ENCODE data around the gene PMM2. TPM values are rescaled to one million over a fixed set of nuclear protein-coding genes. Genes with fewer than 3 reads are reported as not detected.

Gene PMM2
- total RNA-seq, 1 experiment from 2014 or later = 53.8 TPM

DNA sequence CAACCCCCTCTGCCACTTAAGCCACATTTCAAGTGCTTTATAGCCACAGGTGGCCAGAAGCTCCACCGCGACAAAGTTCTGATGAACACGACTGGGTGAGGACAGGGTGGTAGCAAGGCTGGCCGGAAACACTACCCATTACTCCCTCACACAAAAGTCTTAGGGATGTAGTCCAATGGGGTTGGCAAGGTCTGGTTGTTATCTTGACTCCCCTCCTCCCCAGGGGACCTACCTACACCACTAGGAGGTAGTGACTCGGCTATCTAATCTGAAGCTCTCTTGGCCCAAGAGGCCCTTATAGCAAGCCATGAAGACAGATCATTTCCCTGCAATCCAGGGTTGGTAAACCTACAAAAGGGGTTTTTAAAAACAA lies 92.9 kb downstream of the PMM2 start:
- H3K27ac Mint-ChIP-seq = no peak overlapping the region
- ChIA-PET CTCF (interaction anchor here (0.8 to 2.7 kb wide), 2 partner anchors 10 to 118 kb away, joined by 4 to 8 read pairs; no protein-coding TSS in a partner anchor), POLR2A (no interaction called here)
- peaks cover 54% of the 10 kb centered on the region for H3K36me3 Mint-ChIP-seq
- DNase-seq (ENCODE audit: low spot score) (no peak), ATAC-seq (no peak)
- H3K9me3 Mint-ChIP-seq = no peaks in the 10 kb centered on the region
- peaks cover 11% of the 10 kb centered on the region for H3K4me1 Mint-ChIP-seq
- H3K4me3 Mint-ChIP-seq = no peak overlapping the region
- no peaks in the 10 kb centered on the region; the same call in 1 of the 2 replicates for H3K27me3 Mint-ChIP-seq (ENCODE audit: low read depth)
- TF ChIP-seq SMAD4 (CRISPR knock-in tag; IDR thresholded peaks at IDR 0.05) (no peak), AFF4 (CRISPR knock-in tag; IDR thresholded peaks at IDR 0.05; ENCODE audit: borderline replicate concordance) (no peak), JUN (CRISPR knock-in tag; IDR thresholded peaks at IDR 0.05) (no peak), CBFB (CRISPR knock-in tag; IDR thresholded peaks at IDR 0.05; ENCODE audit: low read depth) (no peak), RELA (CRISPR knock-in tag; IDR thresholded peaks at IDR 0.05; ENCODE audit: borderline replicate concordance) (no peak), E2F5 (CRISPR knock-in tag; IDR thresholded peaks at IDR 0.05) (no peak), IRF2 (CRISPR knock-in tag; IDR thresholded peaks at IDR 0.05; ENCODE audit: borderline replicate concordance, low read depth) (no peak), OVOL2 (CRISPR knock-in tag; IDR thresholded peaks at IDR 0.05; ENCODE audit: borderline replicate concordance) (no peak)
- TF ChIP-seq, protein P1, sequence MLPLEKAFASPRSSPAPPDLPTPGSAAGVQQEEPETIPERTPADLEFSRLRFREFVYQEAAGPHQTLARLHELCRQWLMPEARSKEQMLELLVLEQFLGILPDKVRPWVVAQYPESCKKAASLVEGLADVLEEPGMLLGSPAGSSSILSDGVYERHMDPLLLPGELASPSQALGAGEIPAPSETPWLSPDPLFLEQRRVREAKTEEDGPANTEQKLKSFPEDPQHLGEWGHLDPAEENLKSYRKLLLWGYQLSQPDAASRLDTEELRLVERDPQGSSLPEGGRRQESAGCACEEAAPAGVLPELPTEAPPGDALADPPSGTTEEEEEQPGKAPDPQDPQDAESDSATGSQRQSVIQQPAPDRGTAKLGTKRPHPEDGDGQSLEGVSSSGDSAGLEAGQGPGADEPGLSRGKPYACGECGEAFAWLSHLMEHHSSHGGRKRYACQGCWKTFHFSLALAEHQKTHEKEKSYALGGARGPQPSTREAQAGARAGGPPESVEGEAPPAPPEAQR (CRISPR knock-in tag; IDR thresholded peaks at IDR 0.05) = no peak
- TF ChIP-seq, protein P2, sequence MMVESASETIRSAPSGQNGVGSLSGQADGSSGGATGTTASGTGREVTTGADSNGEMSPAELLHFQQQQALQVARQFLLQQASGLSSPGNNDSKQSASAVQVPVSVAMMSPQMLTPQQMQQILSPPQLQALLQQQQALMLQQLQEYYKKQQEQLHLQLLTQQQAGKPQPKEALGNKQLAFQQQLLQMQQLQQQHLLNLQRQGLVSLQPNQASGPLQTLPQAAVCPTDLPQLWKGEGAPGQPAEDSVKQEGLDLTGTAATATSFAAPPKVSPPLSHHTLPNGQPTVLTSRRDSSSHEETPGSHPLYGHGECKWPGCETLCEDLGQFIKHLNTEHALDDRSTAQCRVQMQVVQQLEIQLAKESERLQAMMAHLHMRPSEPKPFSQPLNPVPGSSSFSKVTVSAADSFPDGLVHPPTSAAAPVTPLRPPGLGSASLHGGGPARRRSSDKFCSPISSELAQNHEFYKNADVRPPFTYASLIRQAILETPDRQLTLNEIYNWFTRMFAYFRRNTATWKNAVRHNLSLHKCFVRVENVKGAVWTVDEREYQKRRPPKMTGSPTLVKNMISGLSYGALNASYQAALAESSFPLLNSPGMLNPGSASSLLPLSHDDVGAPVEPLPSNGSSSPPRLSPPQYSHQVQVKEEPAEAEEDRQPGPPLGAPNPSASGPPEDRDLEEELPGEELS (CRISPR knock-in tag; IDR thresholded peaks at IDR 0.05) = no peak

- Mint-ChIP-seq H3K4me3 (no peak overlapping the region), H3K27ac (no peak overlapping the region), H3K27me3 (ENCODE audit: low read depth) (no peaks in the 10 kb centered on the region), H3K9me3 (no peaks in the 10 kb centered on the region), H3K36me3 (peaks cover 65% of the 10 kb centered on the region), H3K4me1 (no peaks in the 10 kb centered on the region)
- no peak for DNase-seq (ENCODE audit: low spot score)
- no peak for ATAC-seq
- ChIA-PET POLR2A (no interaction called here), CTCF (interaction anchor here (1.7 to 2.7 kb wide), 2 partner anchors 117 to 141 kb away, joined by 6 to 8 read pairs; no protein-coding TSS in a partner anchor)
- no peak for TF ChIP-seq SMAD4 (CRISPR knock-in tag; IDR thresholded peaks at IDR 0.05)
- no peak for TF ChIP-seq SP1 (CRISPR knock-in tag; conservative IDR thresholded peaks at IDR 0.05)
- TF ChIP-seq, protein P3, sequence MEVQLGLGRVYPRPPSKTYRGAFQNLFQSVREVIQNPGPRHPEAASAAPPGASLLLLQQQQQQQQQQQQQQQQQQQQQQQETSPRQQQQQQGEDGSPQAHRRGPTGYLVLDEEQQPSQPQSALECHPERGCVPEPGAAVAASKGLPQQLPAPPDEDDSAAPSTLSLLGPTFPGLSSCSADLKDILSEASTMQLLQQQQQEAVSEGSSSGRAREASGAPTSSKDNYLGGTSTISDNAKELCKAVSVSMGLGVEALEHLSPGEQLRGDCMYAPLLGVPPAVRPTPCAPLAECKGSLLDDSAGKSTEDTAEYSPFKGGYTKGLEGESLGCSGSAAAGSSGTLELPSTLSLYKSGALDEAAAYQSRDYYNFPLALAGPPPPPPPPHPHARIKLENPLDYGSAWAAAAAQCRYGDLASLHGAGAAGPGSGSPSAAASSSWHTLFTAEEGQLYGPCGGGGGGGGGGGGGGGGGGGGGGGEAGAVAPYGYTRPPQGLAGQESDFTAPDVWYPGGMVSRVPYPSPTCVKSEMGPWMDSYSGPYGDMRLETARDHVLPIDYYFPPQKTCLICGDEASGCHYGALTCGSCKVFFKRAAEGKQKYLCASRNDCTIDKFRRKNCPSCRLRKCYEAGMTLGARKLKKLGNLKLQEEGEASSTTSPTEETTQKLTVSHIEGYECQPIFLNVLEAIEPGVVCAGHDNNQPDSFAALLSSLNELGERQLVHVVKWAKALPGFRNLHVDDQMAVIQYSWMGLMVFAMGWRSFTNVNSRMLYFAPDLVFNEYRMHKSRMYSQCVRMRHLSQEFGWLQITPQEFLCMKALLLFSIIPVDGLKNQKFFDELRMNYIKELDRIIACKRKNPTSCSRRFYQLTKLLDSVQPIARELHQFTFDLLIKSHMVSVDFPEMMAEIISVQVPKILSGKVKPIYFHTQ (CRISPR knock-in tag; IDR thresholded peaks at IDR 0.05) = no peak
- no peak for TF ChIP-seq ZNF396 (CRISPR knock-in tag; IDR thresholded peaks at IDR 0.05; ENCODE audit: borderline replicate concordance)
- TF ChIP-seq, protein P4, sequence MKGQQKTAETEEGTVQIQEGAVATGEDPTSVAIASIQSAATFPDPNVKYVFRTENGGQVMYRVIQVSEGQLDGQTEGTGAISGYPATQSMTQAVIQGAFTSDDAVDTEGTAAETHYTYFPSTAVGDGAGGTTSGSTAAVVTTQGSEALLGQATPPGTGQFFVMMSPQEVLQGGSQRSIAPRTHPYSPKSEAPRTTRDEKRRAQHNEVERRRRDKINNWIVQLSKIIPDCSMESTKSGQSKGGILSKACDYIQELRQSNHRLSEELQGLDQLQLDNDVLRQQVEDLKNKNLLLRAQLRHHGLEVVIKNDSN (CRISPR knock-in tag; IDR thresholded peaks at IDR 0.05) = no peak
- TF ChIP-seq, protein P5, sequence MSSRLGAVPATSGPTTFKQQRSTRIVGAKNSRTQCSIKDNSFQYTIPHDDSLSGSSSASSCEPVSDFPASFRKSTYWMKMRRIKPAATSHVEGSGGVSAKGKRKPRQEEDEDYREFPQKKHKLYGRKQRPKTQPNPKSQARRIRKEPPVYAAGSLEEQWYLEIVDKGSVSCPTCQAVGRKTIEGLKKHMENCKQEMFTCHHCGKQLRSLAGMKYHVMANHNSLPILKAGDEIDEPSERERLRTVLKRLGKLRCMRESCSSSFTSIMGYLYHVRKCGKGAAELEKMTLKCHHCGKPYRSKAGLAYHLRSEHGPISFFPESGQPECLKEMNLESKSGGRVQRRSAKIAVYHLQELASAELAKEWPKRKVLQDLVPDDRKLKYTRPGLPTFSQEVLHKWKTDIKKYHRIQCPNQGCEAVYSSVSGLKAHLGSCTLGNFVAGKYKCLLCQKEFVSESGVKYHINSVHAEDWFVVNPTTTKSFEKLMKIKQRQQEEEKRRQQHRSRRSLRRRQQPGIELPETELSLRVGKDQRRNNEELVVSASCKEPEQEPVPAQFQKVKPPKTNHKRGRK (CRISPR knock-in tag; IDR thresholded peaks at IDR 0.05; ENCODE audit: borderline replicate concordance) = no peak
- TF ChIP-seq ZNF416 (CRISPR knock-in tag; IDR thresholded peaks at IDR 0.05) = no peak
- TF ChIP-seq TEAD4 (CRISPR knock-in tag; IDR thresholded peaks at IDR 0.05) = no peak
- TF ChIP-seq ZNF423 (CRISPR knock-in tag; IDR thresholded peaks at IDR 0.05) = no peak
- no peak for TF ChIP-seq ZNF121 (CRISPR knock-in tag; IDR thresholded peaks at IDR 0.05)
- no peak for TF ChIP-seq ZBTB21 (CRISPR knock-in tag; IDR thresholded peaks at IDR 0.05; ENCODE audit: borderline replicate concordance)
- TF ChIP-seq ZNF671 (CRISPR knock-in tag; IDR thresholded peaks at IDR 0.05) = no peak
- TF ChIP-seq ZNF219 (CRISPR knock-in tag; IDR thresholded peaks at IDR 0.05; ENCODE audit: borderline replicate concordance) = no peak
- no peak for TF ChIP-seq JUN (CRISPR knock-in tag; IDR thresholded peaks at IDR 0.05)
- TF ChIP-seq ATF1 (CRISPR knock-in tag; IDR thresholded peaks at IDR 0.05) = no peak
Observed at GRCh38 chr16:8892101-8892575, 94.5 kb downstream of the PMM2 start.
